Measurements from ENCODE around the gene AQP3. TPM values are rescaled to one million over a fixed set of nuclear protein-coding genes. Genes with fewer than 3 reads are reported as not detected.
A peak's percentile ranks its signal among the peaks of the same experiment; 100 is the strongest.

The AQP3 gene
- total and polyA plus RNA-seq, 2 donors: 27.1 to 126 TPM

DNA sequence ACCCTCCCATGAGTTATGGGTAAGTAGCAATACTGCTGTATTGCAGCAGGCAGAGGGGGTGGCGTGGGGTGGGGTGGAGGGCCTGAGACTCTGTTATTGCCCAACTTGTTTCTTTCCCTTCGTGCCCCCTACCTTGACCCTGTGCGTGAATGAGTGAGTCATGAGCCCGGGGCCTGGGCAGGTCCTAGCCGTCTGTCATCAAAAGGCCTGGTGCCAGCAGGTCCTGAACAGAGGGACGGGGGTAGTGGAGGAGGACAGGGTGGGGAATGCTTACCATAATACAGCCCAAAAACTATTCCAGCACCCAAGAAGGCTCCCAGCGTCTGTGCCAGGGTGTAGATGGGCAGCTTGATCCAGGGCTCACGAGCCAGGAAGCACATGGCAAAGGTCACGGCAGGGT, 4.3 kb downstream of the AQP3 start:
- H3K4me1 ChIP-seq (ENCODE audit: insufficient read depth): no peaks in the 10 kb centered on the region
- H3K36me3 ChIP-seq (ENCODE audit: insufficient read depth): no peaks in the 10 kb centered on the region
- 85% methylated on average over 9 of the region's 9 CpGs for WGBS
- peak overlapping the region; percentile 40 for H3K27ac ChIP-seq (ENCODE audit: low read depth)
- DNase-seq (ENCODE audit: extremely low spot score): no peak
- no peak overlapping the region for H3K4me3 ChIP-seq (ENCODE audit: low read depth, low read length)

DNA sequence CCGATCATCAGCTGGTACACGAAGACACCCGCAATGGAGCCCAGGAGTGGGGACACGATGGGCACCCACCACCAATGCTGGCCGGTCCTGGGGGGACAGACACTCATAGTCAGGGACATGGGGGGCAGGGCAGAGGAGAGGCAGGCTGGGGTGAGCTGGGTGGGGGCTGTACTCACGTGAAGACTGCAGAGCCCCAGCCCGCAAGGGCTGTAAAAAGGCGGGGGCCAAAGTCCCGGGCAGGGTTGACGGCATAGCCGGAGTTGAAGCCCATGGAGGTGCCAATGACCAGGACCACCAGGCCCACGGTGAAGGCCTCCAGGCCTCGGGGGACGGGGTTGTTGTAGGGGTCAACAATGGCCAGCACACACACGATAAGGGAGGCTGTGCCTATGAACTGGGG, 5.3 kb downstream of the AQP3 start:
- 89% methylated on average over 15 of the region's 15 CpGs for WGBS
- no peaks in the 10 kb centered on the region for H3K36me3 ChIP-seq (ENCODE audit: insufficient read depth)
- H3K27ac ChIP-seq (ENCODE audit: low read depth): no peak overlapping the region
- no peak for DNase-seq (ENCODE audit: extremely low spot score)
- no peaks in the 10 kb centered on the region for H3K4me1 ChIP-seq (ENCODE audit: insufficient read depth)
- no peak overlapping the region for H3K4me3 ChIP-seq (ENCODE audit: low read depth, low read length)

DNA sequence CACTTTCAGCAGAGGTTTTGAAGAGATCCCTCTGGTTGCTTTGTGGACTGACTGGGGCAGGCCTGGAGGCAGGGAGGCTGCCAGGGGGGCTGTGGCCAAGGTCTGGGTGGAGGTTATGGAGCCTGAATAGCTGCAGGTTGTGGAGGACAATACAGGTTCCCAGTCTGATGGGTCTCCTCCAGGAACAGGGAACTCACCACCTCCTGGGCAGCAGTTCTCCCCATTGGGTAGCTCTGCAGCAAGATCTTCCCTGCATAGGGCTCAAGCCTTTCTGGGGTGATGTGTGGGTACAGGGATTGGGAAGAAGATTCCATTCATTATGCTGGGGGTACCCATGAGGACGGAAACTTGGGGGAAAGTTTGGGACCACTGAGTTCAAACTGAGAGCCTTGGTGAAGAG, 6.8 kb downstream of the AQP3 start:
- WGBS: 93% methylated on average over 1 of the region's 1 CpG
- Histone ChIP-seq H3K4me1 (ENCODE audit: insufficient read depth) (no peaks in the 10 kb centered on the region), H3K36me3 (ENCODE audit: insufficient read depth) (no peaks in the 10 kb centered on the region)

DNA sequence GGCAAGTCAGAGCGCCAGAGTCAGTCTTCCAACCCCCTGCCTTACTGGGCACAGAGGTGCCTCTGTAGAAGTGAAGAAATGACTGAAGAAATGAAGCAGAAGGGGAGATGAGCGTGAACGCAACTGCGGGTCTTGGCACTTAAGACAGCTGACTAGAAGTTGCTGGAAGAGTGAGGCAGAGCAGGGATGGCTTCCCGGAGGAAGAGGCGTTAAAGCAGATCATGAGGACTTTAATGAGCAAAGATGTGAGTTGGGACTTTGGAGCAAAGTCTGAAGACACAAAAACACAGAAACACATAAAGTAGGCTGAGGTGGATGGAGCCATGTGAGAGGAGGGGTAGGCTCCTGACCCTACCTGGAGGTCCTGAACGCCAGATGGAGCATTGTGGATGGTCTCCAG, 7.2 kb downstream of the AQP3 start:
- Histone ChIP-seq H3K4me1 (ENCODE audit: insufficient read depth) (no peaks in the 10 kb centered on the region), H3K36me3 (ENCODE audit: insufficient read depth) (no peaks in the 10 kb centered on the region), H3K4me3 (ENCODE audit: low read depth, low read length) (no peak overlapping the region), H3K27ac (ENCODE audit: low read depth) (no peak overlapping the region)
- no peak for DNase-seq (ENCODE audit: extremely low spot score)
- WGBS: 88% methylated on average over 7 of the region's 7 CpGs

More for the DNA sequence above, 6.8 kb downstream of the AQP3 start:
- Histone ChIP-seq H3K4me3 (ENCODE audit: low read depth, low read length) (no peak overlapping the region), H3K27ac (ENCODE audit: low read depth) (no peak overlapping the region)
- no peak for DNase-seq (ENCODE audit: extremely low spot score)

DNA sequence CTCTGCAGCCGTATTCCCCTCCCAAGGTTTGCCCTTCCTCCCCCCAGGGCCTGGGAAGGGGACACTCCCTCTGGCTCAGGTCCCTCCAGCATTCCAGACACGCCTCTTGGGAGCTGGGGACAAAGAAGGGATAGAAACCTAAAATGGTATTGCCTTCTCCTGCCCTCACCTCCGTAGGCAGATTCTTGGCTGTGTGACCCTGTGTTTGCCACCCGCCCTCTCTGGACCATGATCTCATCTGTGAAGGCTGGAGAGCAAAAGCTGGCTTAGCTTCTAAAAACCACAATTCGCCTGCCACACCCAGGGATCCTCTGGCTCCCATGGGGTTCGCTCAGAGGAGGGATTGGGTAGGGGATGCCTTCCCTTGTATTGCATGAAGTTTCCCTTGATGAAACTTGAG, 7.7 kb downstream of the AQP3 start:
- Histone ChIP-seq H3K36me3 (ENCODE audit: insufficient read depth) (no peaks in the 10 kb centered on the region), H3K27ac (ENCODE audit: low read depth) (no peak overlapping the region), H3K4me1 (ENCODE audit: insufficient read depth) (no peaks in the 10 kb centered on the region), H3K4me3 (ENCODE audit: low read depth, low read length) (no peak overlapping the region)
- DNase-seq (ENCODE audit: extremely low spot score): no peak
- WGBS: 62% methylated on average over 6 of the region's 6 CpGs

DNA sequence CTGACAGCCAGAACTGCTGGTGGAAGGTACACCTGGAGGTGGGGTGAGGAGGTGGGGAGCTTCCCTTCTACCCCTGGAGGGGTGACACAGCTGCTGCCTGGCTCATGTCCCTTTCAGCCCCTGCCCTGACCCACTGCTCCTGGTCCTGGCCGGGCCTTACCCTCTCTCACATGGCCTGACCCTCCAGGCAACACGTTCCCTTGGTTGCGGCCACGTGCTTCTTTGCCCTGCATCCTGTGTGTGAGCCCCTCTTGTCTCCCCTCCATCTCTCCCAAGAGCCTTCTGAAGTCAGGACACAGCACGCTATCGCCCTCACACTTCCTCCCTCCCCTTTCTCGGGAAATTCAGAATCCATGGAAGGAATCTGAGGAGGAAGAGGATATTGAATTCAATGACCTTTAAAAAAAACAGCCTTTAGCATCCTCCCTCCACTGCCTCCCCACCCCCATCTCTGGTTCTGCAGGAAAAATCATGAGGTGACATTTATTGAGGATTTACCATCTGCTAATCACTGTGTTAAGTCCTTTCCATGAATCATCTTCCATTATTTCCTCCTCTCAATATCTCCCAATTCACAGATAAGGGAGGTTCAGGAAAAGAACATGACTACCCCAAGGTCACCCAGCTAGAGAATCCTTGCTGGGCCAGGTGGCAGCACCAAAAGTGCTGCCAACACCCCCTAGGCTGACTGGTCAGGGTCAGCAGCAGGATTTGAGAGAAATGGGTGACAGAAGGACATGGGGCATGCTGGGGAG, 8.3 kb downstream of the AQP3 start:
- H3K4me3 ChIP-seq (ENCODE audit: low read depth, low read length): no peak overlapping the region
- no peak for DNase-seq (ENCODE audit: extremely low spot score)
- no peaks in the 10 kb centered on the region for H3K36me3 ChIP-seq (ENCODE audit: insufficient read depth)
- no peaks in the 10 kb centered on the region for H3K4me1 ChIP-seq (ENCODE audit: insufficient read depth)
- 49% methylated on average over 7 of the region's 7 CpGs for WGBS
- no peak overlapping the region for H3K27ac ChIP-seq (ENCODE audit: low read depth)

DNA sequence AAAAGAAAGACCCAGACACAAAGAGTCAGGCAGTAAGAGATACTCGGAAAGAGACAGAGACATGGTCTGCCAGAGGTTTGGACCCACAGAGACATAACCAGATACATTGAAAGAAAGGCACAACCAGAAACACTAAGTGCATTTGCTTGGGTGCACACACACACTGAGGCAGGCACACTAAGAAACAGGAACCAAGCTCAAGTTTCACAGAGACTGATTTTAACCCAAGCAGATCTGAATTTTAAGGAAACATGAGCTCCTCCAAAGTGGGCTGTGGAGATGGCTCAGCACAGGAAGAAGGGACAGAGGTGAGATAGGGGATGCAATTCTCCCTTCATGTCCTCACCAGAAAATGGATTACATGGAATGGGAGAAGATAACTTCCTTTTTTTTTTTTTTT, 9.5 kb downstream of the AQP3 start:
- no peak for DNase-seq (ENCODE audit: extremely low spot score)
- WGBS: 87% methylated on average over 1 of the region's 1 CpG
- H3K36me3 ChIP-seq (ENCODE audit: insufficient read depth): no peaks in the 10 kb centered on the region
- no peak overlapping the region for H3K4me3 ChIP-seq (ENCODE audit: low read depth, low read length)
- H3K27ac ChIP-seq (ENCODE audit: low read depth): no peak overlapping the region
- H3K4me1 ChIP-seq (ENCODE audit: insufficient read depth): no peaks in the 10 kb centered on the region

DNA sequence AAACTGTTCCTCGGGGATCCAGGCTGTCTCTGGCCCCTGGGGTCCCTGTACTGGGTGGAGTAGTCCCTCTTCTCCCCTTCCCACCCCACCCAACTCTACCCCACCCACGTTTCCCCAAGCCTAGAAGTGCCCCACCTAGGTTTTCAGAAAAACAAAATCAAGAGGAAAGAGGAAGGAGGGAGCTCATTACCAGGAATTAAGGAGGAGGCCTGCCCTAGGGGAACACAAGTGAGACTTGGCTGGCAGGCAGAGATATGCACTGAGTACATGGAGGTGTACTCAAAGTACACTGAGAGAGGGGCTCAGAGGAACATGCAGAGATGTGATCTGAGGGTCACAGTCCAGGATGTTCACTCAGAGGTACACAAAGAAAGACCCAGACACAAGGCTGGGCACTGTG, 10.2 kb downstream of the AQP3 start:
- DNase-seq (ENCODE audit: extremely low spot score): no peak
- Histone ChIP-seq H3K36me3 (ENCODE audit: insufficient read depth) (no peaks in the 10 kb centered on the region), H3K4me1 (ENCODE audit: insufficient read depth) (no peaks in the 10 kb centered on the region), H3K4me3 (ENCODE audit: low read depth, low read length) (no peak overlapping the region), H3K27ac (ENCODE audit: low read depth) (no peak overlapping the region)
- 41% methylated on average over 2 of the region's 2 CpGs for WGBS

DNA sequence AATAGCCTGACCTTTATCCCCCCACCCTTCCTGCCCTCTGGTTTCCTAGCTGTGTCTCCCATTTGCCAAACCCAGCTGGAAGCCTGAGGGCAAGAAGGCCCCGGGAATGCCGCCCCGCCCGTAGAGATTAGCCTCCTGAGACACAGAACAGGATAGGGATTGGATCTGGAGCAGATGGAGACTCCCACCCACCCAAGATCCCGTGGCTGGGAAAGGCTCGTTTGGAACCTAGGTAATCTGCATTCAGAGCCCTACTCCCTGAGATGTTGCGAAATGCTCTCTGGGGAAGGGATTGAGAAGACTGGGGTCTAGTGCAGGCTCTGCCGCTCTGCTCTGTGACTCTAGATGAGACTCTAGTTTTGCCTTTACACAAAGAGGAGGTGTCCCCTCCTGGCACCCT, 10.9 kb downstream of the AQP3 start:
- H3K27ac ChIP-seq (ENCODE audit: low read depth): no peak overlapping the region
- no peak overlapping the region for H3K4me3 ChIP-seq (ENCODE audit: low read depth, low read length)
- DNase-seq (ENCODE audit: extremely low spot score): no peak
- H3K36me3 ChIP-seq (ENCODE audit: insufficient read depth): no peaks in the 10 kb centered on the region
- 52% methylated on average over 8 of the region's 8 CpGs for WGBS
- H3K4me1 ChIP-seq (ENCODE audit: insufficient read depth): no peaks in the 10 kb centered on the region

DNA sequence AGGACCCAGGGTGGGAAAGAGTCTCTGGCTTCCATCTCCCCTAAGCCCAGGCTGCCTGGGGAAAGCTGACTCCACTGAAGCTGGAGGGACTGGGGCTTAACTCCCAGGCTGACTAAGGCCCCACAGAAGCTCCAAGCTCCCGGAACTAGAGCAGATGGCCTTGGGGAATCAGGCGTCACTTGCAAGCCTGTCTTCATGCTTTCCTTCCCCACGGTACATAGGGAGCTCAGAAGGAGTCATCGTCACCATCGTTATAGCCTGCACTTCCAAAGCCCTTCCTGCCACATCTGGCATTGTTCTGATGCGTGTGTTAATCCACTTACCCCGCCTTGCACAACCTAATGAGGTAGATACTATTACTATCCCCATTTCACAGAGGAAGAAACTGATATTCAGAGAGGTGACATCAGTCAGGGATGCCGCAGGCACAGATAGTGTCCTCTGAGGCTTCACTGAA, 11.5 kb downstream of the AQP3 start:
- no peak for DNase-seq (ENCODE audit: extremely low spot score)
- WGBS: 68% methylated on average over 8 of the region's 8 CpGs
- Histone ChIP-seq H3K4me3 (ENCODE audit: low read depth, low read length) (no peak overlapping the region), H3K27ac (ENCODE audit: low read depth) (no peak overlapping the region), H3K36me3 (ENCODE audit: insufficient read depth) (no peaks in the 10 kb centered on the region), H3K4me1 (ENCODE audit: insufficient read depth) (no peaks in the 10 kb centered on the region)

DNA sequence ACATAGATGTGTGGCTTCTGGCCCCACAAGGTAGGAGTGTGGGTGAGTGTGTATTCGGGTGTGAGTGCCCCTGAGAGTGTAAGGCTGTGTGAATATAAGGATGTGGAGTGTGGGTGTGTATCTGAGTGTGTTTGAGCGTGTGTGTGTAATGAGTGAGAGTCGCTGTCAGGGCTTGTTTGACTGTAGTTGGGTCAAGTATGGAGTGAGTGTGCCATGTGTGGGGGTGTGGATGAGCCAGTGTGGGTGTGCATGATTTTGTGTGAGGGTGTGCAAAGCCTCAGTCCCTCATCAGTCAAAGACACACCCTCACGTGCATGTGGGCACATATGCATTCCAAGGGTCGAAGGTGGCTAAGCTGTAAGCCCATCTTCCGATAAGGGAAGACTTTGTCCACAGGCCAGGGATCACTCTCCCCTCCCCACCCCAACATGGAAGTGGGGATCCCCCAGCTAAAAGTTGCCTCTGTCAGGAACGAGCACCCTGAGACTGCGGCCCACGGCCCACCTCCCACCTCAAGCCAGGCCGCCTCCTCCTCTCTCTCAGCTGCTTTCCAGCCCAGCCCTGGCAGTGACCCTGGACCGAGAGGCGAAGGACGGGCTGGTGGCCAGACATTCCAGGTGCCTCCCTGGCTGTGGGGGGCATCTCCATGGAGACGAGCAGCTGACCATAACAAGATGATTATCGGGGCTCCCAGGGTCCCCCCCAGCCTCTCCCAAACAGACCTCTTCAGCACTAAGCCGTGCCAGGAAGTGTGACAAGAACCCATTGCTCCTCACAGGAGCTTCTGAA, 12.9 kb downstream of the AQP3 start:
- no peak for DNase-seq (ENCODE audit: extremely low spot score)
- WGBS: 66% methylated on average over 16 of the region's 16 CpGs
- H3K27ac ChIP-seq (ENCODE audit: low read depth): no peak overlapping the region
- no peaks in the 10 kb centered on the region for H3K36me3 ChIP-seq (ENCODE audit: insufficient read depth)
- no peaks in the 10 kb centered on the region for H3K4me1 ChIP-seq (ENCODE audit: insufficient read depth)
- H3K4me3 ChIP-seq (ENCODE audit: low read depth, low read length): no peak overlapping the region

DNA sequence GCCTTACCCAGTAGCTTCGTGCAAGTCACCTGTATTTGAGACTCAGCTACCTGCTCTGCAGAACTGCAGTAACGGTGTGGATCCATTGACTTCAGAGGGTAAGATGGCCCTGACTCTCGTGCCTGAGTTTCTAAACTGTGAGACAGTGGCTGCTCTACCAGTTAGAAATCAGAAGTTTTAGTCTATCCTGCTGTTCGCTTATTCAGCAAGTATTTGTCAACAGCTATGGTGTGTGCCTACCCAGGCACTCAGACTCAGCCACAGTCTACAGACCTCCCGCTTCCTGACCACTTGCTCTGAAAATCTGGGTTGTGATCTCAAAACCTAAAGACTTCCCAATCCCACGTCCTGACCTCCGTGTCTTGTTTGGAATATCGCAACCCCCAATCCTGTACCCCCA, 13.5 kb downstream of the AQP3 start:
- H3K4me1 ChIP-seq (ENCODE audit: insufficient read depth): no peaks in the 10 kb centered on the region
- no peak overlapping the region for H3K27ac ChIP-seq (ENCODE audit: low read depth)
- WGBS: 89% methylated on average over 8 of the region's 8 CpGs
- H3K4me3 ChIP-seq (ENCODE audit: low read depth, low read length): no peak overlapping the region
- no peak for DNase-seq (ENCODE audit: extremely low spot score)
- H3K36me3 ChIP-seq (ENCODE audit: insufficient read depth): no peaks in the 10 kb centered on the region

DNA sequence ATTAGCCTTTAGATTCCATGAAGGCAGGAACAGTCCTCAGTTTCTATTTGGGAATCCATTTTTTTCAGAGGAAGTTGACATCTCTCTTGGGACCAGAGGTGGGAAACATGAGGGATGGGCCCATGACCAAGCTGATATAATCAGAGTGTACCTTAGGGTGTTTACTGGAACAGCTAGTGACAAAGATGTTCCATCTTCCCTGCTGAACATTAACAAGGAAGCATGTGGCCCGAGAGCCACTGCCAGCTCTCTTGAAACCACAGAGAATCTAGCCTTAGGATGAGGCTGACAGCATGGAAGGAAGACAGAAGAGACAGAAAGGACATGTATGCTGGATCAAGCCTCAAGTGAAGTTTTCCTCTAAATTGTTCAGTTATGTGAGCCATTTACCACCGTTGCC, 16.0 kb downstream of the AQP3 start:
- Histone ChIP-seq H3K36me3 (ENCODE audit: insufficient read depth) (no peaks in the 10 kb centered on the region), H3K4me1 (ENCODE audit: insufficient read depth) (no peaks in the 10 kb centered on the region), H3K4me3 (ENCODE audit: low read depth, low read length) (no peak overlapping the region), H3K27ac (ENCODE audit: low read depth) (no peak overlapping the region)
- WGBS: 87% methylated on average over 2 of the region's 2 CpGs
- DNase-seq (ENCODE audit: extremely low spot score): no peak

DNA sequence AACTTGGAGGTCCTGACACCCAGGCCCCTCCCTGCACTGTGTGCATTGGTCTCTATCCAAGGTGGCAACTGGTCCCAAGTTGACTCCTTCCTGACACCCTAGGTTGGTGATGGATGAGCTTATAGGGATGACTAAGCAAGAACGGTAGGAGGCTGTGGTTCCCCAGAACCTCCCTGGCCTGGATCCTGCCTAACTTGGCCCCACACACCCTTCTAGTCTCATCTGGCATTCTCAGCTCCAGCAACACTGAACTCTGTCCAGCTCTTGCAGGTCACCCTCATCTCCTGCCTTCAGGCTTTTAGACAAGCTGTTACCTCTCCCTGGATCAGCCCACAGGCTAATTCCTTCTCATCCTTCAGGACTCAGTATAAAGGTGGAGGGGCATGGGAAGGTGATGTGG, 16.5 kb downstream of the AQP3 start:
- Histone ChIP-seq H3K4me3 (ENCODE audit: low read depth, low read length) (no peak overlapping the region), H3K27ac (ENCODE audit: low read depth) (no peak overlapping the region), H3K36me3 (ENCODE audit: insufficient read depth) (no peaks in the 10 kb centered on the region), H3K4me1 (ENCODE audit: insufficient read depth) (no peaks in the 10 kb centered on the region)
- DNase-seq (ENCODE audit: extremely low spot score): no peak
- 19% methylated on average over 1 of the region's 1 CpG for WGBS
